ENCODE measurements around the gene POLD1.

DNA sequence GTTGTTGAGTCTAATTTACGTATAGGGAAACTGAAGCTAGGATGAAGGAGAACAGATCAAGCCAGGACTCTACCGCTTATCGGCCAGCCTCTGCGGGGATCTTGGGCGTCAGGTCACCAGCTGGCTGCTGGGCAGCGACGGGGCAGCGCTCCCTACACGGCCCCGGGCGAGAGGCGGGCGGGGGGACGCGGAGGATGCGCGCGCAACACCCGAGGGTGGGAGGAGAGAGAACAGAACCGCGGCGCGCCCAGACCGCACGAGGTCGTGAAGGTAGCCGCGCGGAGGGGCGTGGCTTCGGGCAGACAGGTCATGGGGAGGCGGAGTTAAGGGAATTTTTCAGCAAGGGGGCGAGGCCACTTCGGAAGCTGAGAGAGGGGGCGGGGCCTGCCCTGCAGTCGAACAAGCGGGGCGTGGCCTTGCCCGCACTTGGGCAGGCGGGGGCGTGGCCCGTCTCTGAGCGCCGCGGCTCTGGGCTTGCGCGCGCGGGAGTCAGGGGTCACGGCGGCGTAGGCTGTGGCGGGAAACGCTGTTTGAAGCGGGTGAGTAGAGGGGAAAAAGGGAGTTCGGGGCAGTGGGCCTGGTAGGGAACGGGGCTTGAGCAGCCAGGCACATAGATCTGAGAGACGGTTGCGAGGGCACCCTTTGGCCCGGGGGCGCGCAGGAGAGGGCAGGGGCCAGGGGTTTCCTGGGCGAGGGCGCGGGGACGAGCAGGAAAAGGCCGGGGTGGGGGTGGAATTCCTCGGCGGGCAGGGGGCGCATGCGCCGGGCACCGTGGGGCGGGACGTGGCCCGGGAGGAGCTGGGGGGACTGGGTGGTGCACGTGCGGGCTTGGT is at the start of gene POLD1:
- TF ChIP-seq, protein P1, sequence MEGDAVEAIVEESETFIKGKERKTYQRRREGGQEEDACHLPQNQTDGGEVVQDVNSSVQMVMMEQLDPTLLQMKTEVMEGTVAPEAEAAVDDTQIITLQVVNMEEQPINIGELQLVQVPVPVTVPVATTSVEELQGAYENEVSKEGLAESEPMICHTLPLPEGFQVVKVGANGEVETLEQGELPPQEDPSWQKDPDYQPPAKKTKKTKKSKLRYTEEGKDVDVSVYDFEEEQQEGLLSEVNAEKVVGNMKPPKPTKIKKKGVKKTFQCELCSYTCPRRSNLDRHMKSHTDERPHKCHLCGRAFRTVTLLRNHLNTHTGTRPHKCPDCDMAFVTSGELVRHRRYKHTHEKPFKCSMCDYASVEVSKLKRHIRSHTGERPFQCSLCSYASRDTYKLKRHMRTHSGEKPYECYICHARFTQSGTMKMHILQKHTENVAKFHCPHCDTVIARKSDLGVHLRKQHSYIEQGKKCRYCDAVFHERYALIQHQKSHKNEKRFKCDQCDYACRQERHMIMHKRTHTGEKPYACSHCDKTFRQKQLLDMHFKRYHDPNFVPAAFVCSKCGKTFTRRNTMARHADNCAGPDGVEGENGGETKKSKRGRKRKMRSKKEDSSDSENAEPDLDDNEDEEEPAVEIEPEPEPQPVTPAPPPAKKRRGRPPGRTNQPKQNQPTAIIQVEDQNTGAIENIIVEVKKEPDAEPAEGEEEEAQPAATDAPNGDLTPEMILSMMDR (IDR thresholded peaks at IDR 0.05; ENCODE audit: low read length) = no peak
- TF ChIP-seq EZH2 (IDR thresholded peaks at IDR 0.05; ENCODE audit: borderline replicate concordance, low read length) = no peak
